H1 (cell line): ENCODE data around the gene SERPINB2. TPM values are rescaled to one million over a fixed set of nuclear protein-coding genes. Genes with fewer than 3 reads are reported as not detected.

Experiments used
- CEBPB ChIP-seq: IDR thresholded peaks from 2 replicates; pipeline ENCODE4 v1.6.1; 2012; ENCODE audit warnings: low read depth, low read length
- CTCF ChIP-seq, 3 experiments: IDR thresholded peaks; 1 replicate in 2 of 3; 2 replicates in 1 of 3; pipeline versions ENCODE4 v1.5.1 to v1.6.1; 2011; ENCODE audit warnings: low read length in 3 of 3, mild to moderate bottlenecking in 3 of 3, inconsistent platforms in 2 of 3, low read depth in 1 of 3, moderate library complexity in 1 of 3; ENCODE audit not compliant: insufficient read depth in 1 of 3; ENCODE audit errors: control extremely low read depth in 1 of 3
- HDAC6 ChIP-seq: IDR thresholded peaks from one replicate; pipeline ENCODE4 v1.7.1; 2012; ENCODE audit warnings: low read depth, mild to moderate bottlenecking, inconsistent platforms, low read length, moderate library complexity
- JUND ChIP-seq: IDR thresholded peaks from 2 replicates; pipeline ENCODE4 v1.6.1; 2011; ENCODE audit warnings: mild to moderate bottlenecking, improper control_type of control experiment, low read length
- SAP30 ChIP-seq: fragments of 300-600 bp; sonication (generic); IDR thresholded peaks from 2 replicates; pipeline ENCODE4 v1.7.1; 2012; ENCODE audit warnings: low read length, moderate library complexity, mild to moderate bottlenecking, inconsistent platforms; ENCODE audit not compliant: insufficient read depth, insufficient replicate concordance
- polyA plus RNA-seq, 7 experiments: library from polyadenylated mRNA; depleted of rRNA in 3 of 7; stranded (reverse) in 5 of 7; unstranded in 2 of 7; fragments of >200 nt in 5 of 7; fragments of 200-250 nt in 2 of 7; gene quantifications; 1 replicate in 5 of 7; 2 replicates in 1 of 7; 4 replicates in 1 of 7; pipeline versions ENCODE4 v1.2.1 to v1.2.3, GENCODE V29; 2011 to 2013; ENCODE audit warnings: missing spikeins in 2 of 7, mixed read lengths in 2 of 7
- total RNA-seq: library from RNA; stranded (reverse); fragmentation: NEBNext Ultra II Directional; extraction: Animal tissue kit (Norgen Biotek cat#: 25700); gene quantifications from 2 replicates; pipeline ENCODE4 v1.2.1, GENCODE V29; 2021

Gene SERPINB2
- total and polyA plus RNA-seq, 2 of the 8 experiments (the other 6 are each of a cell fraction or from before 2014, with no cell fraction given) = not detected

- TF ChIP-seq HDAC6 (no peak), JUND (no peak), CEBPB (no peak), SAP30 (no peak), CTCF (IDR thresholded peaks at IDR 0.05; ENCODE audit: control extremely low read depth in 1 of 3, insufficient read depth in 1 of 3, low read depth in 1 of 3, low read length in 3 of 3) (no peak)
These were observed 17.2 kb downstream of the SERPINB2 start (continued) for GRCh38 chr18:63904694-63905093.
